Muscle of arm (tissue), 12 donors: ENCODE data around the gene PTPRG. TPM values are rescaled to one million over a fixed set of nuclear protein-coding genes. Genes with fewer than 3 reads are reported as not detected.
"Not testable (repeated sequence)": the region's sequence is repeated elsewhere in the genome, so short reads cannot be mapped to it uniquely, and the experiment has no call there.

ENCODE experiments used
- DNase-seq: peaks from one replicate; pipeline ENCODE4 v3.0.0-alpha.2; 2013
- polyA plus RNA-seq, 12 donors: library from polyadenylated mRNA; unstranded; fragments of 120-200 nt; gene quantifications; one replicate each; pipeline ENCODE4 v1.2.1, GENCODE V29; 2013; ENCODE audit not compliant: insufficient read length in 12 of 12

Gene PTPRG
- polyA plus RNA-seq, 12 donors: 22.6 to 37.0 (median 31.4) TPM; not detected in 1

GRCh38 chr3:61683549-61684236, 122.3 kb downstream of the PTPRG start:
- DNase-seq: no peak

GRCh38 chr3:61684386-61684785, 123.0 kb downstream of the PTPRG start:
- DNase-seq: no peak

- no peak for DNase-seq
These were observed 124.4 kb downstream of the PTPRG start for GRCh38 chr3:61685755-61686154.

GRCh38 chr3:61686228-61686648, 124.9 kb downstream of the PTPRG start:
- DNase-seq: no peak

- DNase-seq: no peak
These were observed 125.8 kb downstream of the PTPRG start for GRCh38 chr3:61687206-61687605.

- DNase-seq: no peak
These were observed 126.4 kb downstream of the PTPRG start for GRCh38 chr3:61687663-61688306.

- DNase-seq: no peak
These were observed 127.1 kb downstream of the PTPRG start for GRCh38 chr3:61688307-61688984.

- no peak for DNase-seq
These were observed 128.6 kb downstream of the PTPRG start for GRCh38 chr3:61690016-61690415.

- DNase-seq: peak; percentile 21
These were observed 130.1 kb downstream of the PTPRG start for GRCh38 chr3:61691466-61691865.

- DNase-seq: no peak
These were observed 135.9 kb downstream of the PTPRG start for GRCh38 chr3:61697301-61697700.

- not testable (repeated sequence) for DNase-seq
These were observed 137.1 kb downstream of the PTPRG start for GRCh38 chr3:61698278-61699072.

GRCh38 chr3:61699622-61700021, 138.3 kb downstream of the PTPRG start:
- DNase-seq: no peak

GRCh38 chr3:61701011-61701410, 139.6 kb downstream of the PTPRG start:
- no peak for DNase-seq

GRCh38 chr3:61702453-61702852, 141.1 kb downstream of the PTPRG start:
- DNase-seq: no peak

GRCh38 chr3:61704807-61705206, 143.4 kb downstream of the PTPRG start:
- no peak for DNase-seq

GRCh38 chr3:61707492-61707891, 146.1 kb downstream of the PTPRG start:
- no peak for DNase-seq

GRCh38 chr3:61710920-61711319, 149.5 kb downstream of the PTPRG start:
- not testable (repeated sequence) for DNase-seq

GRCh38 chr3:61714225-61714624, 152.9 kb downstream of the PTPRG start:
- no peak for DNase-seq

- DNase-seq: no peak
These were observed 154.6 kb downstream of the PTPRG start for GRCh38 chr3:61715886-61716527.

GRCh38 chr3:61716693-61717092, 155.3 kb downstream of the PTPRG start:
- not testable (repeated sequence) for DNase-seq

- no peak for DNase-seq
These were observed 157.2 kb downstream of the PTPRG start for GRCh38 chr3:61718565-61718964.
